T1000 (cell line): ENCODE results near the gene DNM3.
"Not testable (repeated sequence)": the region's sequence is repeated elsewhere in the genome, so short reads cannot be mapped to it uniquely, and the experiment has no call there.

Source experiments
- DNase-seq: peaks from one replicate; lab custom pipeline; 2025; ENCODE audit warnings: mixed read lengths; lab: John Stamatoyannopoulos, UW

The DNM3 gene

GRCh38 chr1:172360985-172361384 is 519.7 kb downstream of the DNM3 start:
- no peak for DNase-seq

- no peak for DNase-seq
Observed at GRCh38 chr1:172363852-172364251, 522.6 kb downstream of the DNM3 start.

- DNase-seq: not testable (repeated sequence)
Observed at GRCh38 chr1:172371646-172372045, 530.3 kb downstream of the DNM3 start.

DNA sequence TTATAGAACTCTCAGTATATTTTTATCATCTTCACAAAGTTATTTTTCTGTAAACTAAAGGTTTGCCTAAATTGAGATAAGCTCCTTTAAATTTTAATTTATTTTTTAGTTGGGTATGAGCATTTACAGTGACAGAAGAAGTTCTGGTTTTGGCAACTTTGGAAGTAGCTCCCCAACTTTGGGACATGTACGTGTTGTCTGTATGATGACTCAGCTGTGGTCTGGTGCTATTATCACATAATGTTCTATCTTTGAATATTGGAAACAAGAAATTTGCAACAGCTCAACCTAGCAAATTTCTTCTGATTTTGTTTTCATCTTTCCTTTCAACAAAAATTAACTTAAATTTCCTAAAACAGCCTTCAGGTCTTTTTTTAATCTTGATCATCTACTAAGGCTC is 532.6 kb downstream of the DNM3 start:
- no peak for DNase-seq

- no peak for DNase-seq
Observed at GRCh38 chr1:172375211-172375631, 533.9 kb downstream of the DNM3 start.

DNA sequence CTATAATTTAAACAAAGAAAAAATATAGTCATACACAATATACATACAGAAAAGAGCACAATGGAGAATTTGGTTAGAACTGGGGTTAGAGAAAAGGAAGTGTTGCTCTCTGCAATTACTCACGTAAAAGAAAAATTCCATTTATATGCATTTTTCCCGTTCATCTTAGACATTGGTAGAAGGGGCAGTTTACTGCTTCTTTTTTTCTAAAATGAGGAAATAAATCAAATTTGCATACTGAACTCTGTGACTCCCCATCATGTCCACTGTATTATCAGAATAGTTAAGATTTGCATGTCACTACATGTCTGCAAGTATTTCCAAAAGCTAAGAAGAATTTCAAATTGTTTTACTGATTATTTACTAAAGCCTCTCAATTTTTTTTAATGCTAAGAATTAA is 535.1 kb downstream of the DNM3 start:
- DNase-seq: no peak

GRCh38 chr1:172377565-172377964 is 536.3 kb downstream of the DNM3 start:
- DNase-seq: no peak

DNA sequence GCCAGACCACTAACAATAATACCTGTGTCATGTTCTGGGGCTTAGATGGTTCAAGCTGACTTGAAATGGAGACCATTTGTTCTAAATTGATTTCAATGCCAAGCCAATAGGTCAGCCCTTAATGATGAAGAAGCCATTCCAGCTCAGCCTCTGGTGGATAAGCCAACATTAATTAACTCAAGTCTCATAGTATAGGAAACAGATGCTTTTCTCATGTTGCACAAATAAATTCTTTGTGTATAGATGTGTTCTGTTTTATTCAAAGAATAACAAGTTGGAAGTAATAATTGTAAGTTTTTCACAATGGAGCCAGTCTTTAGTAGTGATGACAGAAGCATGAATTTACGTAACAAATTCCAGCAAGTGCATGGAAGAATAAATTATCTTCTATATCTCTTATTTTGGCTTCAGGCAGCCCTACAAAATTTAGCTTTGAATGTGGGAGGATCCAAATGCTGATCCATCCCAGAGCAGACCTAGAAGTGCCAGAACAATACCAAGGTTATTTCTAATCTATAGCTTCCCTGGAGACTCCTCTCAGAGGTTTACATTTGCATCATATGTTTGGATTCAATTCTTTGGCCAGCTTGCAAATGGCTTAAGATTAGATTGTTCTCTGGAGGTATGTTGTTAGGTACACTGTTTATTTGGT is 536.9 kb downstream of the DNM3 start:
- DNase-seq: no peak

DNA sequence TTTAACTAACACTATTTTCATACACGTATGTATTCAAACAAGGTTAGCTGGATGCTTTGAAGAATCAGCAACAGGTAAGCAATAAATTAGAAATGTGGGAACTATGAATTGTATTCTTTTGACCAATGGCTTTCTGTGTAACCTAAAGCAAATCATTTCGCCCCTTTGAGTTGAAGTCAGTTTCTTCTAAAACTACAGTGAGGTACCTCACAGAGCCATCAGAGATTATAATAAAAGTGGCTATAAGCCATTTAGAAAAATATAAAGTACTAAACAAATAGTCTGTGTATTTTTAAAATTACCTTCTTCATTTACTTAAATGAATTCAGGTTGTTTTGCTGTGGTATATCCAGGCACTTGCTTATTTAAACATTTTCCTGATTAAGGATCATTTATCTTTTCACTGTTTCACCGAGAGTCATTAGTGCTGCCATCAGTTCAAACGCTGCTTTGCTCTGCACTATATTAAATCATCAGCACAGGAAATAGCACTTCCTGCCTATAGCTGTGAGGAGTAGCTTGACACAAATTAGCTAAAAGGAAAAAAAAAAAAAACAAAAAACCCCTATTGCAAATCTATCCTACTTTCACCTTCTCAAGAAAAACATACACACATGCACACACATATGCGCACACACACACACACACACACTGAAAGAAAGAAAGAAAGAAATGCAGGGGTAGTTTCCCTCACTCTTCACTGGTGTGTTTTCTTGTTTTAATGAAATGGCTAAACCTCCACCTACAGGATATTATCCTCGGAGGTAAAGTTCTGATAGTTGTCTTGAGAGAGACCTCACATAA is 539.3 kb downstream of the DNM3 start:
- DNase-seq: no peak

- no peak for DNase-seq
Observed at GRCh38 chr1:172381946-172382345, 540.6 kb downstream of the DNM3 start.

DNA sequence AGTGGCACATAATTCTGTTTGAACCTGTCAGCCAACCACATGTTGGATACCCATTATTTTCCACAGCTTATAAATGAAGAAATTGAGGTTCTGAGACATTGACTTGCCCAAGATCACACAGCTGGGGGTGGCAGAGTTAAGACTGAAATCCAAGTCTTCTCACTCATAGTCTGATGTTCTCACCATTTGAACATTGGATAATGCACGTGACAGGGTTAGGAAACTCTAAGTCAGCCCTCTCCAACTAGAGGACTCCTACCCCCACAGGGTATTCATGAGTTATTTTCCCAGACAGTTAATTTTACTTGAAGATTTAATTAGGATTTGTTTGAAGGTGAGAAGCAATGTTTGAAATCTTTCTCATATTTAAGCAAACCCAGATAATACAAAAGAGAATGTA is 541.1 kb downstream of the DNM3 start:
- DNase-seq: no peak

DNA sequence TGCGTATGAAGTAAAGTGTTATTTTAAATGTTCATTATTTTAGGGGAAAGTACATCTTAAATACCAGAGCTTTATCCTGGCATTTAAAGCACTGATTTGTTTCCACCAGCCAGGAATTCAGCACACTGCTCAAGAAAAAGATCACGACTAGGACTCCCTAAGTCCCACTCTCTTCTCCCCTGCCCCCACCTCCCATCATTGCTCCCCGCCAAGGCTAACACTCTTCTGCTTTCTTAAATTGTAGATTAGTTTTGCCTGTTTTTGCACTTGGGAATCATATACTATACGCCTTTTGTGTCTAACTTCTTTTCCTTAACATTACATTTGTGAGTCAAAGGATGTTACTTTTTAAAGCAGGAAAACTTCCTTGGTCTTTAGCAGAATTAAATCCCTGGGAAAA is 541.7 kb downstream of the DNM3 start:
- no peak for DNase-seq

GRCh38 chr1:172383536-172383935 is 542.2 kb downstream of the DNM3 start:
- DNase-seq: no peak

- DNase-seq: no peak
Observed at GRCh38 chr1:172384656-172385055, 543.4 kb downstream of the DNM3 start.

DNA sequence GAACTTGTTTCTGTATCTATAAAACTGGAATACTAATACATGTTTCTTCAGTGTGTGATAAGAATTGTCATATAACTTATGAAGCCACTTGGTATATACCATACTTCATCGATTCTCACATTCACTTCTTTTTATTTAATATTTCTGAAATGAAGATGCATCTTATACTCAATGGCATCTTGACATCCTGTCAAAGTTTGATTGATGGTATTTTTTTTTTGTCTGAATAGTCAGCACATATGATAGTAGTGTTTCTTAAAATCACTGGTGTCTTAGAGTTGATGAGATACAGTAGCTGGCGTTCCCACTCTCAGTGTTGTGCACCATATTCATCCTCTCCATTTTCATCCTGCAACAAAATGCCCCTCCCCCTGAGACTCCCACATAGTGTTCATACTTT is 544.7 kb downstream of the DNM3 start:
- no peak for DNase-seq

- no peak for DNase-seq
Observed at GRCh38 chr1:172388490-172388889, 547.2 kb downstream of the DNM3 start.

DNA sequence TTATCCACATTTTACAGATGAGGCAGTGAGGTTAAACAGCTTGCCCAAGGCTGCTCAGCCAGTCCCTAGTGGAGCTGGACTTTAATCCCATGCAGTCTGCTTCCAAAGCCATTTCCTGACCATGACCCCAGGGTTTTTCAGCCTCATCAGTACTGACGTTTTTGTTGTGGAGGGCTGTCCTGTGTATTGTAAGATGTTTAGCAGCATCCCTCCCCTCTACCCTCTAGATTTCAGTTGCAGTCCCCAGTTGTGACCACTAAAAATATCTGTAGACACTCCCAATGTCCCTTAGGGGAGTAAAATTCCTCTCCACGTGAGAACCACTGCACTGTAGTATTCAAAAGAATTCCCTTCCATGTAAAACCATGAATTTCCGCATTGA is 549.0 kb downstream of the DNM3 start:
- no peak for DNase-seq

DNA sequence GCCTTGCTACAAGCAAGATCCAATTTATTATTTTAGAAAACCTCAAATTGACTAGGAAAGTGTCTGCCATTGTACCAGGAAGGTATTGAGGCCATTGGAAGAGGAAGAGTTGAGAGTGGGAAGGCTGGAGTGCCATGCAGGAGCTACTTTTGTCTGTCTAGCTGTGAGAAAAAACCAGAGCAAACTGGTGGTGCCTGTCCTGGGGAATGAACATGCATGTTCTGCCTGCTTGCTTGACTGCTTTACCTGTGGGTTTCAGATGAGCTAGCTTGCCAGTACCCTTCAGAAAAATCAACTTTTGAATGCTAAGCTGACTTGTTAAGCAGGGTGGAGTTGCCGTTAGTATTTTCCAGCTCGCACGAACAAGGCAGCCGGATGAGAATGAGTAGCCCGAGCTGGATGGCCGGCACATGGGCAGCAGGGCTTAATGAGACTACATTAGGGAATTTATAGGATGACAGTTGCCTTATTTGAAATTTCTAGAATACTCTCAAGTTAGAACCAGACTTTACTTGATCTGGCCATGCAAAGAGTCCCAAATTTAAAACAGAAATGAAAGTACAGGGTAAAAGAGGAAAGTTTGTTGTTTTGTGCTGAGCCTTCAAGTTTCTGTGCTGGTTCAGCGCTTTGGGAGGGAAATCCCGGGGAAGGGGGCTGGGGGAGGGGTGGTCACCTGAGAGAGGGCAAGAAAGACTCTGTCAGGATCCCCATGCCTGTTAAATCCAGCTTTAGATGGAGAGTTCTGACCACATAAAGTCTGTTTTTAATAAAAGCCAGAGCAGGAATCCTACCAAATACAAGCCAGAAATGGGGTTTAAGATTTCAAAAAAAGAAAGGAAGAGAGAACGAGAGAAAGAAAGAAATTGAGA is 549.6 kb downstream of the DNM3 start:
- no peak for DNase-seq

DNA sequence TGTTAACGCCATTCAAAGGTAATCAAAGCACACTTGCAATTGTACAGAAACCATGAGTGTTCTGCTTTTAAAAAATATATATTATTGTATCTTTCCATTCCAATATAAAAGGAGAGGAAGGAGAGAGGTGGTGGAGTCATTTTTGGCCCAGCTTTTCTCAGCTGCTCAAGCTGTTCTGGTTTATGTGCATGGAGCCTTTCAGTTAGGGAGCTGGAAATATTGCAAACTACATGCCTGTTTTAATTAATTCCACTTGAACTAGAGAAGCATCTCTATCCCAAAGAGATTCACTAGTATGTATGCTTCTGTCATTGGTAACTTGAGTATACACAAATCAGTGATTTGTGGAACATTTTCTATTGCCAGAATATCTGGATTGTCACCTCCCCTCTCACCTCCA is 550.7 kb downstream of the DNM3 start:
- DNase-seq: no peak

GRCh38 chr1:172393354-172393753 is 552.1 kb downstream of the DNM3 start:
- no peak for DNase-seq

- DNase-seq: no peak
Observed at GRCh38 chr1:172394141-172394751, 552.9 kb downstream of the DNM3 start.

- no peak for DNase-seq
Observed at GRCh38 chr1:172394811-172395210, 553.5 kb downstream of the DNM3 start.
